ENCODE results near the gene ATP6V0A1.
A peak's percentile ranks its signal among the peaks of the same experiment; 100 is the strongest.
"Not testable (repeated sequence)": the region's sequence is repeated elsewhere in the genome, so short reads cannot be mapped to it uniquely, and the experiment has no call there.

ATP6V0A1 gene

GRCh38 chr17:42543190-42544079 lies 84.8 kb downstream of the ATP6V0A1 start:
- DNase-seq = no peak

- DNase-seq = no peak
These were observed 86.2 kb downstream of the ATP6V0A1 start for GRCh38 chr17:42544874-42545283.

DNA sequence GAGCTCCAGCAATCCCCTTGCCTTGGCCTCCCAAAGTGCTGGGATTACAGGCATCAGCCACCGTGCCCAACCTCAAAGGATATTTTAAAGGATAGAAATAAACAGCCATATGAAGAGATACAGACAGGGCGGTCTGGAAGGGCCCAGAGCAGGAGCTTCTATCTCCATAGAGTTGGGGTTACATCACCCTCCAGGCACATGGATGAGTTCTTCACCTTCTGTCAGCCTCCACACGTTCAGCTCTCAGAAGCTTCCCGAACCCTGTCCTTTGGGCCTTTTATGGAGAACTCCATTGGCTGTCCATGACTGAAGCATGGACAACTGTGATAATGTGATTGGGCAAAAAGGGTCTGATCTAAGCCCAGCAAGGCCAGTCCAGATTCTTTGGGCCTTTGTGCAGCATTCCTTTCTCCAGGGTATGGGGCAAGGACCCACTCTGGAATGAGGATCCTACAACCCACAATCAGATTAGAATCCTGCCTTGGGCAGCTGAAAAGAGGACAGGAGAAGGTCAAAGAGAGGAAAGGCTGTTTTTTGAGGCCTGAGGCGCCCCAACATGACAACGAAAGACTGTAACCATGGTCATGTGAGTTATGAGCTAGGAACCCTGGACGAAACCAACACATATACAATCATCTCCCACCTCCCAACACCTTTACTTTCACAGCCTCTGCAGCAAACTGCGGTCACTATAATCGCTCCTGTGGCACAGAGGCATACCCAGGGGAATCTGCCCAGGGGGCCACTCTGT lies 87.3 kb downstream of the ATP6V0A1 start:
- not testable (repeated sequence) for DNase-seq

DNA sequence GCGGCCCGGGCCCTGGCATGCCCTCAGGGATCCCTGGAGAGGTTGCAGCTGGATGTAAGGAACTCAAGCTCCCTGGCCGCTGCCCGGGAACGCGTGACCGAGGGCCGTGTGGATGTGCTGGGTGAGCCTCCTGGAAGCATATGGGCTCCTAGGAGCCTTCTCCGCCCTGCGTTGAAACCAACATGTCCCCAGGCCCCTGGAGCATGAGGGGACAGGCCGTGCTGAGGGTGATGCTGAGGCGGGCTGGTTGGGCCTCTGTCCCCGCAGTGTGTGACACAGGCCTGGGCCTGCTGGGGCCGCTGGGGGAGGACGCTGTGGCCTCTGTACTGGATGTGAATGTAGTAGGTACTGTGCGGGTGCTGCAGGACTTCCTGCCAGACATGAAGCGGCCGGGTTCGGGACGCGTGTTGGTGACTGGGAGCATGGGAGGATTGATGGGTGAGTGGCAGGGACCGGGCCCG lies 88.4 kb downstream of the ATP6V0A1 start:
- no peak for DNase-seq

DNA sequence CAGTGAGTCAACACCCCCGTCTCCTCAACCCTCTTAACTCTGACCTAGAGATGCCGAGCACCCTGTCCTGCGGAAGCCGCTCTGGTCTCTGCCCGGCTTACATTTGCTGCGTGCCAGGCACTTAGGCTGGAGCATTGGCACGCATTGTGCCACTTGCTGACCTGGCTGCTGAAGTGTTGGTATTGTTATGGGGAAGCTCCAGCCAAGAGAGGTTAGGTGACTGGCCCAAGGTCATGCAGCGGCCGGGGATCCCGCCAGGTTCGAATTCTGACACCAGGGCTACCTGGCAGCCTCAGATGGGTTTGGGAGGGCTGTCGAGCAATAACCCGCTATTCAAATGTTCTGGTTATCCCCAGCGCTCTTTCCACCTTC lies 89.0 kb downstream of the ATP6V0A1 start:
- DNase-seq = no peak

DNA sequence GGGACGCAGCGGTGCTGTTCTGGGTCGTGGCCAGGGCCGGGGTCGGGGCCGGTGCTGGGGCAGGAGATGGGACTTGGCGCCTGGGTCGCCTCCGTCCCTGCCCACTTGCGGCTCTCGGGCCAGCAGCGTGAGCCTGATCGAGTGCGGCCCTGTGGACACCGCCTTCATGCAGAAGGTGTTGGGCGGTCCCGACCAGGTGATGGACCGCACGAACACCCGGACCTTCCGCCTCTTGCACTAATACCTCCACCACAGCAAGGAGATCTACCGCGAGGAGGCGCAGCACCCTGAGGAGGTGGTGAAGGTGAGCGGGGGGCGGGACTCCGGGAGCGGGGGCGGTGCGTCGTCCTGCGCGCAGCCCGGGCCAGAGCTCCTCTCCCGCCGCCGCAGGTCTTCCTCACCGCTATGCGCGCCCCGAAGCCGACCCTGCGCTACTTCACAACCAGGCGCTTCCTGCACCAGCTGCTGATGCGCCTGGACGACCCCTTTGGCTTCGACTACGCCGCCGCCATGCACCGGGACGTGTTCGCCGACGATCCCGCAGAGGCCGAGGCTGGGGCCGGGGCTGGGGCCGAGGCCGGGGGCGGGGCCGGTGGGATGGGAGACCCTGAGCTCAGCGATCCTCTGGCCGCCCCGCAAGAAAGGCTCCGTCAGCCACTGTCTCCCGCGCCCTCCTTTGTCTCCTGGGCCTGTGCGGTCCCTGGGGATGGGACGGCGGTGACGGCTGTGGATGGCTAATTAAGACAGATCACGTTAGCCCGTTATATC lies 89.6 kb downstream of the ATP6V0A1 start:
- DNase-seq = no peak

GRCh38 chr17:42548993-42549755 lies 90.5 kb downstream of the ATP6V0A1 start:
- no peak for DNase-seq

DNA sequence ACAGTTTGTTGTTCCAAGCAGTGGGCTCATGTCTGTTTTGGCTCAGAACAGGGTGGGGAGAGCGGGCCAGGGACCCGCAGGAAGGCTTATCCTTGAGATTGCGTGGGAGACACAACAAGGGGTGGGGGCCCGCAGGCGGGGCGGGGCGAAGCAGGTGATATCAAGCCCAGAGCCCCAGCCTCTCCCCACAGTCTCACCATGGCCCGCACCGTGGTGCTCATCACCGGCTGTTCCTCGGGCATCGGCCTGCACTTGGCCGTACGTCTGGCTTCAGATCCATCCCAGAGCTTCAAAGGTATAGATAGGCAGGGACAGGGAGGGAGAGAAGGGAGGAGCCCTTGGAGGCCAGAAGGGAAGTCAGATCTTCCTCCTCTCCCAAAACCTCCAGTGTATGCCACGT lies 94.1 kb downstream of the ATP6V0A1 start, which contains the start of gene HSD17B1:
Gene HSD17B1, plus strand, starts transcription at position 188 of the 400 bp plus-strand sequence. Its CDS starts 11 bp downstream, at position 199.
- not testable (repeated sequence) for DNase-seq

DNA sequence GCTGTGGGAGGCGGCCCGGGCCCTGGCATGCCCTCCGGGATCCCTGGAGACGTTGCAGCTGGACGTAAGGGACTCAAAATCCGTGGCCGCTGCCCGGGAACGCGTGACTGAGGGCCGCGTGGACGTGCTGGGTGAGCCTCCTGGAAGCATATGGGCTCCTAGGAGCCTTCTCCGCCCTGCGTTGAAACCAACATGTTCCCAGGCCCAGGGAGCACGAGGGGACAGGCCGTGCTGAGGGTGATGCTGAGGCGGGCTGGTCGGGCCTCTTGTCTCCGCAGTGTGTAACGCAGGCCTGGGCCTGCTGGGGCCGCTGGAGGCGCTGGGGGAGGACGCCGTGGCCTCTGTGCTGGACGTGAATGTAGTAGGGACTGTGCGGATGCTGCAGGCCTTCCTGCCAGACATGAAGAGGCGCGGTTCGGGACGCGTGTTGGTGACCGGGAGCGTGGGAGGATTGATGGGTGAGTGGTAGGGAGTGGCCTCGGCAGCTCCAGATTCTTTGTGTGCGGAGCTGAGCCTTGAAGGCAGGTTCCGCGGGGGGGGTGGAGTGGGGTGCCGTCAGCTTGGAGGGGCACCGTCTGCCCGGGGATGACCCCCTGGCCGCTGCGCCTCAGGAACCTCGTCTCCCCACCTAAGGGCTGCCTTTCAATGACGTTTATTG lies 94.6 kb downstream of the ATP6V0A1 start:
- DNase-seq = no peak

GRCh38 chr17:42553866-42554249 lies 95.2 kb downstream of the ATP6V0A1 start:
- peak; percentile 22 for DNase-seq

DNA sequence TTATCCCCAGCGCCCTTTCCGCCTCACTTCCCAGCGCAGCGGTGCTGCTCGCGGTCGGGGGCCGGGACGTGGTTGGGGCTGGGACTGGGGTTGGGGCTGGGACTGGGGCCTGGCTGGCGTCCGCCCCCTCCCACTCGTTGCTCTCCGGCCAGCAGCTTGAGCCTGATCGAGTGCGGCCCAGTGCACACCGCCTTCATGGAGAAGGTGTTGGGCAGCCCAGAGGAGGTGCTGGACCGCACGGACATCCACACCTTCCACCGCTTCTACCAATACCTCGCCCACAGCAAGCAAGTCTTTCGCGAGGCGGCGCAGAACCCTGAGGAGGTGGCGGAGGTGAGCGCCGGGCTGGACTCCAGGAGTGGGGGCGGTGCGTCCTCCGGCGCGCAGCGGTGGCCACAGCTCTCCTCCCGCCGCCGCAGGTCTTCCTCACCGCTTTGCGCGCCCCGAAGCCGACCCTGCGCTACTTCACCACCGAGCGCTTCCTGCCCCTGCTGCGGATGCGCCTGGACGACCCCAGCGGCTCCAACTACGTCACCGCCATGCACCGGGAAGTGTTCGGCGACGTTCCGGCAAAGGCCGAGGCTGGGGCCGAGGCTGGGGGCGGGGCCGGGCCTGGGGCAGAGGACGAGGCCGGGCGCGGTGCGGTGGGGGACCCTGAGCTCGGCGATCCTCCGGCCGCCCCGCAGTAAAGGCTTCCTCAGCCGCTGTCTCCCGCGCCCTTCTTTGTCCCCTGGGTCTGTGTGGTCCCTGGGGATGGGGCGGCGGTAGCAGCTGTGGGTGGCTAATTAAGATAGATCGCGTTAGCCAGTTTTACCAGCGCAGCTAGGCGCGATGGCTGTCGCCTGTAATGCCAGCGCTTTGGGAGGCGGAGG lies 95.8 kb downstream of the ATP6V0A1 start:
- peak; percentile 53 for DNase-seq

DNA sequence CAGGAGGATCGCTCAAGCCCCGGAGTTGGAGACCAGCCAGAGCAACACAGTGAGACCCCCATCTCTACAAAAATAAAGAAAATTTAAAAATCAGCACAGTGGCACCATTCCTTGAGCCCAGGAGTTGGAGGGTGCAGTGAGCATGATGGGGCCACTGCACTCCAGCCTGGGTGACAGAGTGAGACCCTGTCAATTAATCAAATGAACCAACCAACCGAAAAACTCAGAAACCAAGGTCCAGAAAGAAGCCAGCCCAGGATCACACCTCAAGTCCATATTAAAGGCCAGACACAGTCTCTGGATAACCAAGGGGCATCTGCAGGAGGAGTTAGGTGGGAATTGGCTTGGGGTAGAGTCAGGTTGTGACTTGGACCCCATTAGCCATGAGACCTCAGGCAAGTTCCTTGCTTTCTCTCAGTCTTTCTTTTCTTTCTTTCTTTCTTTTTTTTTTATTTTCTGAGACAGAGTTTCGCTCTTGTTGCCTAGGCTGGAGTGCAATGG lies 96.5 kb downstream of the ATP6V0A1 start:
- no peak for DNase-seq

GRCh38 chr17:42555961-42556617 lies 97.4 kb downstream of the ATP6V0A1 start:
- not testable (repeated sequence) for DNase-seq

DNA sequence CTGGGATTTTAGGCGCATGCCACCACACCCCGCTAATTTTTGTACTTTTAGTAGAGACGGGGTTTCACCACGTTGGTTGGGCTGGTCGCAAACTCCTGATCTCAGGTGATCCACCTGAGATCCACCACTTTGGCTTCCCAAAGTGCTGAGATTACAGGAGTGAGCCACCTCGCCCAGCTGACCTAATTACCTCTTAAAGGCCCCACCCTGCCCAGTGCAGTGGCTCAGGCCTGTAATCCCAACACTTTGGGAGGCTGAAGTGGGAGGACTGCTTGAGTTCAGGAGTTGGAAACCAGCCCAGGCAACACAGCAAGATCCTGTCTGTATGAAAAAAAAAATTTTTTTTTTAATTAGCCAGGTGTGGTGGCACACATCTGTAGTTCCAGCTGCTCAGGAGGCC lies 100.4 kb downstream of the ATP6V0A1 start:
- DNase-seq = no peak

GRCh38 chr17:42560246-42560645 lies 101.6 kb downstream of the ATP6V0A1 start:
- DNase-seq = no peak

DNA sequence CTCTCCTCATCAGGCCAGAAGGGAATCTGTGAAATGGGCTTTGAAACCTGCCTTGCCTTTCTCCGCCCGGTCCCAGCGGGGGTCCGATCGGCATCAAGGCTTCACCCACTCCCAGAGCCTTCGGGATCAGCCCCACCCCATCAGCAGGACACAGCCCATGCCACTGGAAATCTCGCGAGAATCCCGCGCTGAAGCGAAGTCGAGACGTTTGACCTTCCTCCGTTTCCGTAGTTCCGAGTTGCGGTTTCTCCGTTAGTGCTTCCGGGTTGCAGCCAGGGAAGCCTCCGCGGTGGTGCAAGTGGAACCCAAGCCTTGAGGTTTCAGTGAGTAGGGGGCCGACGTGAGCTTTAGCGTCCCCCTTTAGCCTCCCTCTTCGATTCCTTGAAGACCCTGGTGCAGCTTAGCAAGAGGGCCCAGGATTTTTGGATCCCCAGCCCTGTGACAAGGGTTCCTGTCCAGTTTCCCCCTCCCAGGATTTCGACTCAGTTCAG lies 103.3 kb downstream of the ATP6V0A1 start, which contains the start of gene COASY:
Gene COASY, plus strand, starts transcription at position 252 of the 491 bp plus-strand sequence. CDS start 475 bp downstream, outside the sequence.
- peak; percentile 93 for DNase-seq

- no peak for DNase-seq
These were observed 103.9 kb downstream of the ATP6V0A1 start for GRCh38 chr17:42562388-42563142.

DNA sequence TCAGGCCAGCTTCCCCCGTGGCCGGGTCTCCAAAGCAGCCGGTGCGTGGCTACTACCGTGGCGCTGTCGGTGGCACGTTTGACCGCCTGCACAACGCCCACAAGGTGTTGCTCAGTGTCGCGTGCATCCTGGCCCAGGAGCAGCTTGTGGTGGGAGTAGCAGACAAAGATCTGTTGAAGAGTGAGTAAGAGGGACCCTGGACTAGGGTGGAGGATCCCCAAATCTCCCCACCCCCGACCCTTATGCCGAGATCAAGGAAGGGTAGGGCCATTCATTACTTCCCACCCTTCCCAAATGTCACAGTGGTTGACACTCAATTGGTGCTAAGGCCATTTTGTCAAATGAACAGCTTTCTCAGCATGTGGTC lies 104.4 kb downstream of the ATP6V0A1 start:
- DNase-seq = no peak

GRCh38 chr17:42563543-42563942 lies 104.9 kb downstream of the ATP6V0A1 start:
- DNase-seq = no peak
